Heart right ventricle (tissue), 16 donors: ENCODE results near the gene MAML2. TPM values are rescaled to one million over a fixed set of nuclear protein-coding genes. Genes with fewer than 3 reads are reported as not detected.

Experiments used
- ATAC-seq, 8 donors: fragments of 200-7000 bp; cut with Tn5 transposase; one replicate each; pipeline ENCODE4 v1.9.1; 2020; ENCODE audit warnings: mild to moderate bottlenecking in 8 of 8, moderate library complexity in 8 of 8, moderate number of reproducible peaks in 1 of 8
- DNase-seq, 2 donors: peaks; one replicate each; pipeline ENCODE4 v3.0.0-alpha.2; 2020
- H3K27ac ChIP-seq, 10 donors: fragments of 200-600 bp; sonication (generic) in 2 of 10; one replicate each; pipeline versions ENCODE4 v1.5.0 to v1.8.0; 2020 to 2022; ENCODE audit warnings: mild to moderate bottlenecking in 3 of 10
- H3K27me3 ChIP-seq, 7 donors: fragments of 200-600 bp; one replicate each; pipeline ENCODE4 v1.8.0; 2021 to 2022; ENCODE audit warnings: mild to moderate bottlenecking in 2 of 7
- H3K36me3 ChIP-seq, 9 donors: fragments of 200-600 bp; sonication (generic) in 1 of 9; one replicate each; pipeline versions ENCODE4 v1.5.0 to v1.8.0; 2020 to 2022; ENCODE audit warnings: mild to moderate bottlenecking in 2 of 9
- H3K4me1 ChIP-seq, 9 donors: fragments of 200-600 bp; sonication (generic) in 1 of 9; one replicate each; pipeline versions ENCODE4 v1.5.0 to v1.8.0; 2020 to 2022; ENCODE audit warnings: mild to moderate bottlenecking in 4 of 9
- H3K4me3 ChIP-seq, 10 donors: fragments of 200-600 bp; sonication (generic) in 2 of 10; one replicate each; pipeline versions ENCODE4 v1.5.0 to v1.8.0; 2020 to 2022; ENCODE audit warnings: mild to moderate bottlenecking in 7 of 10, moderate library complexity in 2 of 10
- H3K9me3 ChIP-seq, 11 donors: fragments of 200-600 bp in 10 of 11; sonication (generic) in 2 of 11; one replicate each; pipeline versions ENCODE4 v1.5.0 to v1.8.0; 2013 to 2022; ENCODE audit warnings: mild to moderate bottlenecking in 2 of 11, control low read depth in 1 of 11, moderate library complexity in 1 of 11
- CTCF ChIP-seq, 9 donors: fragments of 200-600 bp; sonication (generic) in 2 of 9; IDR thresholded peaks; one replicate each; pipeline versions ENCODE4 v1.5.0 to v1.8.0; 2021 to 2022; ENCODE audit warnings: antibody characterized with exemption in 9 of 9, mild to moderate bottlenecking in 5 of 9, moderate library complexity in 1 of 9
- WGBS, 2 donors: extraction: QIAGEN DNeasy Blood & Tissue Kit; methylation state at CpG; one replicate each; pipeline ENCODE4 v1.1.7; 2013; ENCODE audit warnings: inconsistent platforms in 1 of 2; 5-methylcytosine and 5-hydroxymethylcytosine counted together
- intact Hi-C, 10 donors: fragments of 100-400 bp; cut with DNase I; formaldehyde crosslinking; loops; one replicate each; pipeline versions ENCODE4 v1.11.1 to v1.14.2; 2022
- polyA plus RNA-seq, 2 donors: library from polyadenylated mRNA; stranded (reverse); fragments of 200-250 nt; gene quantifications; one replicate each; pipeline ENCODE4 v1.2.3, GENCODE V29; 2013
- total RNA-seq, 10 donors: library from RNA; stranded (reverse); fragmentation: NEBNext Ultra II Directional in 3 of 10; extraction: Animal tissue kit (Norgen Biotek cat#: 25700) in 3 of 10; gene quantifications; one replicate each; pipeline versions ENCODE4 v1.2.1 to v1.2.4, GENCODE V29; 2021 to 2023
- donor health status: Arrhythmogenic right ventricular cardiomyopathy.
- donor health status: ischemic (EF 13 %, LVEDD 7.1; RV severe dilation, severe dysfunction).
- donor health status: healthy with polysubstance abuse.
- donor health status: DM: no; HTN: yes; CAD: no.
- donor health status: DM: no; HTN: no; CAD: no.
- donor health status: ischemic (EF 25% LVEDD 6.9; RV normal size, moderate dysfunction).
- donor health status: ischemic (EF 25% LVEDD 5.7; RV mildly dilated, moderate dysfunction).
- donor health status: healthy.
- donor health status: DM: yes; HTN: yes; CAD: no.
- donor health status: Ischemic cardiomyopathy.
- donor health status: ischemic (EF 35%, LVEDD 5.7; RV mildly dilated, moderate dysfunction).
- donor health status: nonischemic (EF 11% LVEDD 7.7; RV severe dilation, severe dysfunction).
- donor health status: DM: yes; HTN: yes; CAD: no.
- donor health status: PGD.
- donor health status: ischemic (EF 29% LVEDD 5.4; RV normal size, mild dysfunction).
- donor health status: nonischemic (EF 23%, LVEDD 6.1; RV moderate dilation, normal function).

MAML2 gene
- total and polyA plus RNA-seq, 12 donors = 1.3 to 6.1 (median 4.1) TPM

- intact Hi-C loops = no loop called here
- H3K4me1 ChIP-seq = peaks cover 4 to 68% (median 36%) of the 10 kb centered on the region in 9 donors
- DNase-seq (no peak), ATAC-seq (no peak)
- no peak overlapping the region for H3K4me3 ChIP-seq
- 88 to 90% methylated on average over 1 of the region's 1 CpG for WGBS, 2 donors
- H3K9me3 ChIP-seq = no peaks in the 10 kb centered on the region
- TF ChIP-seq CTCF (IDR thresholded peaks at IDR 0.05) = no peak
- H3K36me3 ChIP-seq = no peaks in the 10 kb centered on the region
- no peak overlapping the region for H3K27ac ChIP-seq
- no peaks in the 10 kb centered on the region for H3K27me3 ChIP-seq
Observed at GRCh38 chr11:96329419-96329818, 13.6 kb downstream of the MAML2 start.

- ATAC-seq (no peak), DNase-seq (no peak)
Observed at GRCh38 chr11:96328395-96329010, 14.5 kb downstream of the MAML2 start.

GRCh38 chr11:96326959-96327358 is 16.0 kb downstream of the MAML2 start:
- ATAC-seq (no peak), DNase-seq (no peak)
- TF ChIP-seq CTCF (IDR thresholded peaks at IDR 0.05) = no peak
- peaks cover 0 to 52% (median 21%) of the 10 kb centered on the region in 9 donors for H3K4me1 ChIP-seq
- no peak overlapping the region for H3K4me3 ChIP-seq
- H3K9me3 ChIP-seq = no peaks in the 10 kb centered on the region
- intact Hi-C loops = no loop called here
- WGBS, 2 donors = 91 to 93% methylated on average over 7 of the region's 7 CpGs
- H3K27me3 ChIP-seq = no peaks in the 10 kb centered on the region
- H3K27ac ChIP-seq = no peak overlapping the region
- no peaks in the 10 kb centered on the region for H3K36me3 ChIP-seq

More at GRCh38 chr11:96328395-96329010, 14.5 kb downstream of the MAML2 start:
- Histone ChIP-seq H3K27ac (no peak overlapping the region), H3K27me3 (no peaks in the 10 kb centered on the region), H3K4me1 (peaks cover 4 to 66% (median 35%) of the 10 kb centered on the region in 9 donors), H3K4me3 (no peak overlapping the region), H3K9me3 (no peaks in the 10 kb centered on the region), H3K36me3 (no peaks in the 10 kb centered on the region)
- intact Hi-C loops = no loop called here
- 76 to 77% methylated on average over 8 of the region's 8 CpGs for WGBS, 2 donors
- no peak for TF ChIP-seq CTCF (IDR thresholded peaks at IDR 0.05)

GRCh38 chr11:96324912-96325311 is 18.1 kb downstream of the MAML2 start:
- peak overlapping the region in 2 of 10 donors; percentile 22 to 42 for H3K27ac ChIP-seq
- H3K36me3 ChIP-seq = no peaks in the 10 kb centered on the region
- H3K4me1 ChIP-seq = peaks cover 0 to 43% (median 20%) of the 10 kb centered on the region in 9 donors
- ATAC-seq = peak in 6 of 8 donors; percentile 50 to 76 (median 58)
- intact Hi-C loops = no loop called here
- TF ChIP-seq CTCF (IDR thresholded peaks at IDR 0.05) = no peak
- H3K4me3 ChIP-seq = no peak overlapping the region
- no peaks in the 10 kb centered on the region for H3K9me3 ChIP-seq
- no peaks in the 10 kb centered on the region for H3K27me3 ChIP-seq
- WGBS, 2 donors = 17% methylated on average over 1 of the region's 1 CpG
- DNase-seq = no peak
